Measurements from ENCODE around the gene ATAD2B. TPM values are rescaled to one million over a fixed set of nuclear protein-coding genes. Genes with fewer than 3 reads are reported as not detected.

ATAD2B gene
- total and polyA plus RNA-seq, 2 of the 8 experiments (the other 6 are each of a cell fraction or from before 2014, with no cell fraction given): 3.4 to 16.1 TPM

GRCh38 chr2:23782646-23783045, 144.3 kb downstream of the ATAD2B start:
- H3K79me1 ChIP-seq (ENCODE audit: low read depth, low read length): no peaks in the 10 kb centered on the region
- POLR2A ChIA-PET (ENCODE audit: partially characterized antibody): no interaction called here
- H2AK5ac ChIP-seq (ENCODE audit: low read depth, low read length): no peak overlapping the region
- H2BK12ac ChIP-seq (ENCODE audit: low read depth, low read length): no peak overlapping the region
- H4K91ac ChIP-seq (replicated peaks; ENCODE audit: insufficient read length, low read length): no peak overlapping the region
- H3K79me2 ChIP-seq (ENCODE audit: control insufficient read depth in 1 of 2, insufficient read depth in 2 of 2, low read length in 2 of 2): no peaks in the 10 kb centered on the region
- no peak overlapping the region for H3K4me2 ChIP-seq (ENCODE audit: insufficient read depth in 1 of 2, low read depth in 2 of 2, low read length in 2 of 2)
- no peak for DNase-seq (ENCODE audit: low read depth in 1 of 2, low spot score in 2 of 2)
- no peak overlapping the region for H3K18ac ChIP-seq (ENCODE audit: extremely low read depth, low read length)
- H3K56ac ChIP-seq (replicated peaks; ENCODE audit: insufficient read length, low read depth, low read length): no peak overlapping the region
- H2BK15ac ChIP-seq (ENCODE audit: low read length): no peak overlapping the region
- no peaks in the 10 kb centered on the region for H3K9me3 ChIP-seq (ENCODE audit: insufficient read depth in 2 of 2, low read depth in 1 of 2, low read length in 1 of 2)
- no peak overlapping the region for H3K27ac ChIP-seq (ENCODE audit: low read depth, low read length)
- no peak overlapping the region for H3K23ac ChIP-seq (ENCODE audit: insufficient read length)
- H4K5ac ChIP-seq (ENCODE audit: insufficient read length, low read depth, low read length): no peak overlapping the region
- no peak overlapping the region for H3K4me3 ChIP-seq (ENCODE audit: extremely low read depth in 1 of 4, insufficient read depth in 2 of 4, low read depth in 3 of 4, low read length in 4 of 4)
- H2BK20ac ChIP-seq (ENCODE audit: low read length): no peak overlapping the region
- no peaks in the 10 kb centered on the region for H3K4me1 ChIP-seq (replicated peaks in 1 of 4; ENCODE audit: control insufficient read depth in 3 of 4, insufficient read depth in 4 of 4, low read length in 3 of 4)
- no peaks in the 10 kb centered on the region for H3K27me3 ChIP-seq (replicated peaks in 1 of 4; ENCODE audit: control insufficient read depth in 3 of 4, extremely low read depth in 1 of 4, insufficient read depth in 3 of 4, low read length in 3 of 4)
- H2BK120ac ChIP-seq (replicated peaks; ENCODE audit: low read depth, low read length): no peak overlapping the region
- H4K20me1 ChIP-seq (replicated peaks in 1 of 2; ENCODE audit: control insufficient read depth in 1 of 2, insufficient read depth in 2 of 2, low read length in 2 of 2): no peaks in the 10 kb centered on the region
- H2BK5ac ChIP-seq (ENCODE audit: low read depth, low read length): no peak overlapping the region
- H3K23me2 ChIP-seq (ENCODE audit: low read depth, low read length): no peaks in the 10 kb centered on the region
- no peak overlapping the region for H3K9ac ChIP-seq (replicated peaks in 1 of 4; ENCODE audit: extremely low read depth in 1 of 4, low read depth in 3 of 4, low read length in 3 of 4)
- no peak for FAIRE-seq
- no peak overlapping the region for H3K4ac ChIP-seq (replicated peaks; ENCODE audit: insufficient read length, low read depth, low read length)
- CTCF ChIA-PET (ENCODE audit: partially characterized antibody): interaction anchor here (0.6 kb wide), 1 partner anchor 83 kb away, joined by 3 read pairs; no protein-coding TSS in a partner anchor
- TF ChIP-seq BRCA1 (IDR thresholded peaks at IDR 0.05; ENCODE audit: low read depth, low read length): no peak
- no peak for TF ChIP-seq FOSL1 (IDR thresholded peaks at IDR 0.05; ENCODE audit: insufficient read depth, low read depth, low read length)
- no peak for TF ChIP-seq SP2 (IDR thresholded peaks at IDR 0.05; ENCODE audit: low read length)
- no peak for TF ChIP-seq RNF2 (IDR thresholded peaks at IDR 0.05; ENCODE audit: borderline replicate concordance, low read depth, low read length, missing control alignments, poor library complexity, severe bottlenecking)
- no peak for TF ChIP-seq KDM5A (IDR thresholded peaks at IDR 0.05; ENCODE audit: low read length)
- TF ChIP-seq EGR1 (IDR thresholded peaks at IDR 0.05; ENCODE audit: borderline replicate concordance, low read depth, low read length): no peak
- TF ChIP-seq BCL11A (IDR thresholded peaks at IDR 0.05; ENCODE audit: low read depth in 2 of 2, low read length in 2 of 2): no peak
- no peak for TF ChIP-seq SRF (IDR thresholded peaks at IDR 0.05; ENCODE audit: low read depth, low read length)
- H3K36me3 ChIP-seq (ENCODE audit: control insufficient read depth in 2 of 4, insufficient read depth in 4 of 4, low read length in 3 of 4): peaks cover 0 to 10% (median 0%) of the 10 kb centered on the region in 4 experiments; a peak in 1 of 8 replicates
- no peak overlapping the region for H3K14ac ChIP-seq (ENCODE audit: insufficient read length)
- 95% methylated on average over 1 of the region's 1 CpG; no CpG with 5 or more reads in 1 of the 2 experiments for WGBS, 2 experiments (ENCODE audit: extremely low coverage in 1 of 2, insufficient coverage in 1 of 2, insufficient read length in 1 of 2, insufficient replicate concordance in 2 of 2, low coverage in 1 of 2, low lambda C conversion rate in 2 of 2, missing lambda C conversion rate in 1 of 2)
- H4K8ac ChIP-seq (ENCODE audit: extremely low read depth, insufficient read depth, low read length): no peak overlapping the region
- no peak overlapping the region for H2AFZ ChIP-seq (ENCODE audit: low read length)

Measured in H1 (cell line).